GM13976 (cell line): ENCODE data around the gene DENND6B.

ENCODE experiments used
- DNase-seq: peaks from one replicate; pipeline ENCODE4 v3.0.0; 2012; ENCODE audit warnings: low spot score
- CTCF ChIP-seq: IDR thresholded peaks from 2 replicates; pipeline ENCODE4 v1.5.1; 2012; ENCODE audit warnings: borderline replicate concordance, mild to moderate bottlenecking; ENCODE audit not compliant: insufficient read depth; ENCODE audit errors: extremely low read depth, missing control alignments, control extremely low read depth
- in situ Hi-C: fragments of 300-500 bp; cut with MboI; formaldehyde crosslinking; loops from one replicate; pipeline ENCODE4 v1.12.0; 2022; ENCODE audit warnings: low sequenced_read_pairs, mixed read lengths, inconsistent platforms; ENCODE audit not compliant: unreplicated experiment

DENND6B gene

GRCh38 chr22:50286701-50287318, 40.0 kb downstream of the DENND6B start:
- no peak for TF ChIP-seq CTCF
- in situ Hi-C loops: no loop called here
- DNase-seq: no peak

- in situ Hi-C loops: no loop called here
- no peak for DNase-seq
- no peak for TF ChIP-seq CTCF
Measured at GRCh38 chr22:50286275-50286674, 40.5 kb downstream of the DENND6B start.

- DNase-seq: no peak
- in situ Hi-C loops: no loop called here
- TF ChIP-seq CTCF: no peak
Measured at GRCh38 chr22:50285568-50286229, 41.1 kb downstream of the DENND6B start.

- in situ Hi-C loops: no loop called here
- no peak for DNase-seq
- TF ChIP-seq CTCF: no peak
Measured at GRCh38 chr22:50284479-50284878, 42.3 kb downstream of the DENND6B start.

GRCh38 chr22:50283821-50284220, 43.0 kb downstream of the DENND6B start:
- in situ Hi-C loops: no loop called here
- TF ChIP-seq CTCF: no peak
- no peak for DNase-seq

GRCh38 chr22:50282361-50283155, 44.3 kb downstream of the DENND6B start:
- in situ Hi-C loops: no loop called here
- no peak for DNase-seq
- no peak for TF ChIP-seq CTCF
